ENCODE results near the gene FRAT2. TPM values are rescaled to one million over a fixed set of nuclear protein-coding genes. Genes with fewer than 3 reads are reported as not detected.

Gene FRAT2
- total and polyA plus RNA-seq, 2 of the 13 experiments (the other 11 are each of a cell fraction or from before 2014, with no cell fraction given), result 7.2 to 14.1 TPM

- TF ChIP-seq PRDM10 (CRISPR knock-in tag; IDR thresholded peaks at IDR 0.05; ENCODE audit: low read depth) (peak; percentile 94), SNAPC2 (CRISPR knock-in tag; IDR thresholded peaks at IDR 0.05) (no peak), ZNF644 (CRISPR knock-in tag; IDR thresholded peaks at IDR 0.05; ENCODE audit: low read depth) (no peak), NCOA5 (CRISPR knock-in tag; IDR thresholded peaks at IDR 0.05) (no peak), GATAD2A (CRISPR knock-in tag; IDR thresholded peaks at IDR 0.05) (peak; percentile 98), ZFP37 (CRISPR knock-in tag; IDR thresholded peaks at IDR 0.05; ENCODE audit: borderline replicate concordance) (no peak), CHCHD3 (CRISPR knock-in tag; IDR thresholded peaks at IDR 0.05) (no peak), ELF4 (CRISPR knock-in tag; IDR thresholded peaks at IDR 0.05; ENCODE audit: borderline replicate concordance) (no peak), ZNF207 (IDR thresholded peaks at IDR 0.05; ENCODE audit: borderline replicate concordance) (no peak), ZNF557 (CRISPR knock-in tag; IDR thresholded peaks at IDR 0.05) (no peak), EP300 (IDR thresholded peaks at IDR 0.05; ENCODE audit: low read depth in 2 of 2, low read length in 2 of 2) (peak; percentile 84 to 96), EP300 (CRISPR knock-in tag; IDR thresholded peaks at IDR 0.05; ENCODE audit: borderline replicate concordance) (peak; percentile 78; the same call in 1 of the 2 replicates), MYNN (CRISPR knock-in tag; IDR thresholded peaks at IDR 0.05; ENCODE audit: low read depth) (no peak; the same call in 1 of the 2 replicates)
- TF ChIP-seq, protein P1, sequence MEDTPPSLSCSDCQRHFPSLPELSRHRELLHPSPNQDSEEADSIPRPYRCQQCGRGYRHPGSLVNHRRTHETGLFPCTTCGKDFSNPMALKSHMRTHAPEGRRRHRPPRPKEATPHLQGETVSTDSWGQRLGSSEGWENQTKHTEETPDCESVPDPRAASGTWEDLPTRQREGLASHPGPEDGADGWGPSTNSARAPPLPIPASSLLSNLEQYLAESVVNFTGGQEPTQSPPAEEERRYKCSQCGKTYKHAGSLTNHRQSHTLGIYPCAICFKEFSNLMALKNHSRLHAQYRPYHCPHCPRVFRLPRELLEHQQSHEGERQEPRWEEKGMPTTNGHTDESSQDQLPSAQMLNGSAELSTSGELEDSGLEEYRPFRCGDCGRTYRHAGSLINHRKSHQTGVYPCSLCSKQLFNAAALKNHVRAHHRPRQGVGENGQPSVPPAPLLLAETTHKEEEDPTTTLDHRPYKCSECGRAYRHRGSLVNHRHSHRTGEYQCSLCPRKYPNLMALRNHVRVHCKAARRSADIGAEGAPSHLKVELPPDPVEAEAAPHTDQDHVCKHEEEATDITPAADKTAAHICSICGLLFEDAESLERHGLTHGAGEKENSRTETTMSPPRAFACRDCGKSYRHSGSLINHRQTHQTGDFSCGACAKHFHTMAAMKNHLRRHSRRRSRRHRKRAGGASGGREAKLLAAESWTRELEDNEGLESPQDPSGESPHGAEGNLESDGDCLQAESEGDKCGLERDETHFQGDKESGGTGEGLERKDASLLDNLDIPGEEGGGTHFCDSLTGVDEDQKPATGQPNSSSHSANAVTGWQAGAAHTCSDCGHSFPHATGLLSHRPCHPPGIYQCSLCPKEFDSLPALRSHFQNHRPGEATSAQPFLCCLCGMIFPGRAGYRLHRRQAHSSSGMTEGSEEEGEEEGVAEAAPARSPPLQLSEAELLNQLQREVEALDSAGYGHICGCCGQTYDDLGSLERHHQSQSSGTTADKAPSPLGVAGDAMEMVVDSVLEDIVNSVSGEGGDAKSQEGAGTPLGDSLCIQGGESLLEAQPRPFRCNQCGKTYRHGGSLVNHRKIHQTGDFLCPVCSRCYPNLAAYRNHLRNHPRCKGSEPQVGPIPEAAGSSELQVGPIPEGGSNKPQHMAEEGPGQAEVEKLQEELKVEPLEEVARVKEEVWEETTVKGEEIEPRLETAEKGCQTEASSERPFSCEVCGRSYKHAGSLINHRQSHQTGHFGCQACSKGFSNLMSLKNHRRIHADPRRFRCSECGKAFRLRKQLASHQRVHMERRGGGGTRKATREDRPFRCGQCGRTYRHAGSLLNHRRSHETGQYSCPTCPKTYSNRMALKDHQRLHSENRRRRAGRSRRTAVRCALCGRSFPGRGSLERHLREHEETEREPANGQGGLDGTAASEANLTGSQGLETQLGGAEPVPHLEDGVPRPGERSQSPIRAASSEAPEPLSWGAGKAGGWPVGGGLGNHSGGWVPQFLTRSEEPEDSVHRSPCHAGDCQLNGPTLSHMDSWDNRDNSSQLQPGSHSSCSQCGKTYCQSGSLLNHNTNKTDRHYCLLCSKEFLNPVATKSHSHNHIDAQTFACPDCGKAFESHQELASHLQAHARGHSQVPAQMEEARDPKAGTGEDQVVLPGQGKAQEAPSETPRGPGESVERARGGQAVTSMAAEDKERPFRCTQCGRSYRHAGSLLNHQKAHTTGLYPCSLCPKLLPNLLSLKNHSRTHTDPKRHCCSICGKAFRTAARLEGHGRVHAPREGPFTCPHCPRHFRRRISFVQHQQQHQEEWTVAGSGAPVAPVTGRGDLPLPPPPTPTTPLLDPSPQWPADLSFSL (CRISPR knock-in tag; IDR thresholded peaks at IDR 0.05), result peak; percentile 66; the same call in 1 of the 2 replicates
- TF ChIP-seq, protein P2, sequence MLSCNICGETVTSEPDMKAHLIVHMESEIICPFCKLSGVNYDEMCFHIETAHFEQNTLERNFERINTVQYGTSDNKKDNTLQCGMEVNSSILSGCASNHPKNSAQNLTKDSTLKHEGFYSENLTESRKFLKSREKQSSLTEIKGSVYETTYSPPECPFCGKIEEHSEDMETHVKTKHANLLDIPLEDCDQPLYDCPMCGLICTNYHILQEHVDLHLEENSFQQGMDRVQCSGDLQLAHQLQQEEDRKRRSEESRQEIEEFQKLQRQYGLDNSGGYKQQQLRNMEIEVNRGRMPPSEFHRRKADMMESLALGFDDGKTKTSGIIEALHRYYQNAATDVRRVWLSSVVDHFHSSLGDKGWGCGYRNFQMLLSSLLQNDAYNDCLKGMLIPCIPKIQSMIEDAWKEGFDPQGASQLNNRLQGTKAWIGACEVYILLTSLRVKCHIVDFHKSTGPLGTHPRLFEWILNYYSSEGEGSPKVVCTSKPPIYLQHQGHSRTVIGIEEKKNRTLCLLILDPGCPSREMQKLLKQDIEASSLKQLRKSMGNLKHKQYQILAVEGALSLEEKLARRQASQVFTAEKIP (CRISPR knock-in tag; IDR thresholded peaks at IDR 0.05; ENCODE audit: borderline replicate concordance), result no peak
- TF ChIP-seq, protein P3, sequence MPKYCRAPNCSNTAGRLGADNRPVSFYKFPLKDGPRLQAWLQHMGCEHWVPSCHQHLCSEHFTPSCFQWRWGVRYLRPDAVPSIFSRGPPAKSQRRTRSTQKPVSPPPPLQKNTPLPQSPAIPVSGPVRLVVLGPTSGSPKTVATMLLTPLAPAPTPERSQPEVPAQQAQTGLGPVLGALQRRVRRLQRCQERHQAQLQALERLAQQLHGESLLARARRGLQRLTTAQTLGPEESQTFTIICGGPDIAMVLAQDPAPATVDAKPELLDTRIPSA (CRISPR knock-in tag; IDR thresholded peaks at IDR 0.05; ENCODE audit: borderline replicate concordance), result no peak
These were observed 6.9 kb downstream of the FRAT2 start (continued) for GRCh38 chr10:97327348-97328294.
